ENCODE results near the gene METRNL. TPM values are rescaled to one million over a fixed set of nuclear protein-coding genes. Genes with fewer than 3 reads are reported as not detected.

Gene METRNL
- total RNA-seq, 1 donor, result 140 TPM

DNA sequence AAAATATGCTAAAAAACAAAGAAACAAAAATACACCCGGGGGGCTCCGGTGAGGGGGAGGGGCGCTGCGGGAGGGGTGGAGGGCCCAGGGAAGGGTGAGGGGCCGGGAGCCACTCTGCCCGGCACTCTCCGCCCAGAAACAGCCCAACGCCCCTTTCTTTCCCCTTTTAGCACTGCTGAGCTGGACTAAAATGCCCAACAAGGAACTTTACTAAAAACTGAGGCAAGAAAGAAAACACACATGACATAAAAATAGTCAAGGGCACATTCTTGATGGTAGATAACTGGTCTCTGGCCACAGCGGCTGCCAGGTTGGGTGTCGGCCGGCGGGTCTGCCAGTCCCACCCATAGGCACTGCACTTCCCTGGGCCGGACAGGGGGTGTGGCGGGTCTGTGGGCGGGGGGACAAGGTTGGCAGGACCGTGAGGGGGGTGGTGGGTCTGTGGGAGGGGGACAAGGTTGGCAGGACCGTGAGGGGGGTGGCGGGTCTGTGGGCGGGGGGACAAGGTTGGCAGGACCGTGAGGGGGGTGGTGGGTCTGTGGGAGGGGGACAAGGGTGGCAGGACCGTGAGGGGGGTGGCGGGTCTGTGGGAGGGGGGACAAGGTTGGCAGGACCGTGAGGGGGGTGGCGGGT, 20.9 kb downstream of the METRNL start:
- Histone ChIP-seq H3K4me3 (ENCODE audit: insufficient read depth, low read length) (peak overlapping the region; percentile 58), H3K79me2 (ENCODE audit: insufficient read depth, low read length) (peaks cover 32% of the 10 kb centered on the region), H3K4me1 (ENCODE audit: insufficient read depth, low read length) (peaks cover 25% of the 10 kb centered on the region), H3K36me3 (ENCODE audit: insufficient read depth, low read length) (peaks cover 20% of the 10 kb centered on the region), H3K27ac (ENCODE audit: low read depth, low read length) (peak overlapping the region; percentile 60), H3K27me3 (ENCODE audit: insufficient read depth, low read length) (no peaks in the 10 kb centered on the region), H2AFZ (ENCODE audit: low read length) (no peak overlapping the region), H4K20me1 (ENCODE audit: insufficient read depth, low read length) (peaks cover 18% of the 10 kb centered on the region), H3K4me2 (ENCODE audit: insufficient read depth, low read length) (peak overlapping the region; percentile 72), H3K9me3 (ENCODE audit: low read depth, low read length) (no peaks in the 10 kb centered on the region)
- DNase-seq (ENCODE audit: insufficient read length, low spot score, missing footprints), result peak; percentile 94
- TF ChIP-seq, protein P1, sequence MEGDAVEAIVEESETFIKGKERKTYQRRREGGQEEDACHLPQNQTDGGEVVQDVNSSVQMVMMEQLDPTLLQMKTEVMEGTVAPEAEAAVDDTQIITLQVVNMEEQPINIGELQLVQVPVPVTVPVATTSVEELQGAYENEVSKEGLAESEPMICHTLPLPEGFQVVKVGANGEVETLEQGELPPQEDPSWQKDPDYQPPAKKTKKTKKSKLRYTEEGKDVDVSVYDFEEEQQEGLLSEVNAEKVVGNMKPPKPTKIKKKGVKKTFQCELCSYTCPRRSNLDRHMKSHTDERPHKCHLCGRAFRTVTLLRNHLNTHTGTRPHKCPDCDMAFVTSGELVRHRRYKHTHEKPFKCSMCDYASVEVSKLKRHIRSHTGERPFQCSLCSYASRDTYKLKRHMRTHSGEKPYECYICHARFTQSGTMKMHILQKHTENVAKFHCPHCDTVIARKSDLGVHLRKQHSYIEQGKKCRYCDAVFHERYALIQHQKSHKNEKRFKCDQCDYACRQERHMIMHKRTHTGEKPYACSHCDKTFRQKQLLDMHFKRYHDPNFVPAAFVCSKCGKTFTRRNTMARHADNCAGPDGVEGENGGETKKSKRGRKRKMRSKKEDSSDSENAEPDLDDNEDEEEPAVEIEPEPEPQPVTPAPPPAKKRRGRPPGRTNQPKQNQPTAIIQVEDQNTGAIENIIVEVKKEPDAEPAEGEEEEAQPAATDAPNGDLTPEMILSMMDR (IDR thresholded peaks at IDR 0.05; ENCODE audit: extremely low read depth, low read depth, low read length), result no peak

DNA sequence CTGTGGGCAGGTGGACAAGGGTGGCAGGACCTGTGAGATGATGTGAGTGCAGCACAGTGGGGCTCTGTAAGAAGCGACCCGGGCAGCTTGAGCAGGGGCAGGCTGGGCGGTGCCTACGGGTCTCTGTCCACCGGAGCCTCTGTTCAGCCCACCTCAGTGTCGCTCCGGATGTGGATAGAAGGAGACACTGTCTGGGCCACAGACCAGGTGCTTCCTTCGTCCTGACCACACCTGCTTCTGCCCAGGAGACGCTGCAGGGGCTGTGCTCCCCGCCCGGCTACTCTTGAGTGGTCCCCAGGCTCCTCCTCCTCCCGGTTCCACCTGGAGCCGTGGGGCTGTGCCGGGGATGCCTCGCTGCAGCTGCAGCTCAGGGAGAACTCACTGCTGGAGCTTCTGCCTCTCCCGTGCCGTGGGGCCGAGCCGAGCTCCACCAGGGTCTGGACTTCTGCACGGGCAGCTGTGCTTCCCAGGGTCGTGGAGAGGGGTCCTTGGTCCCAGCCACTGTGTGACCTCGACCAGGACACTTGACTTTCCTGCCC, 21.5 kb downstream of the METRNL start:
- TF ChIP-seq, protein P1 (IDR thresholded peaks at IDR 0.05; ENCODE audit: extremely low read depth, low read depth, low read length), result no peak
- Histone ChIP-seq H3K4me2 (ENCODE audit: insufficient read depth, low read length) (no peak overlapping the region), H4K20me1 (ENCODE audit: insufficient read depth, low read length) (peaks cover 13% of the 10 kb centered on the region), H3K4me3 (ENCODE audit: insufficient read depth, low read length) (no peak overlapping the region), H2AFZ (ENCODE audit: low read length) (no peak overlapping the region), H3K36me3 (ENCODE audit: insufficient read depth, low read length) (peaks cover 14% of the 10 kb centered on the region), H3K9me3 (ENCODE audit: low read depth, low read length) (no peaks in the 10 kb centered on the region), H3K27ac (ENCODE audit: low read depth, low read length) (peak overlapping the region; percentile 41), H3K4me1 (ENCODE audit: insufficient read depth, low read length) (peaks cover 25% of the 10 kb centered on the region), H3K79me2 (ENCODE audit: insufficient read depth, low read length) (peaks cover 26% of the 10 kb centered on the region), H3K27me3 (ENCODE audit: insufficient read depth, low read length) (no peaks in the 10 kb centered on the region)
- DNase-seq (ENCODE audit: insufficient read length, low spot score, missing footprints), result peak; percentile 93

DNA sequence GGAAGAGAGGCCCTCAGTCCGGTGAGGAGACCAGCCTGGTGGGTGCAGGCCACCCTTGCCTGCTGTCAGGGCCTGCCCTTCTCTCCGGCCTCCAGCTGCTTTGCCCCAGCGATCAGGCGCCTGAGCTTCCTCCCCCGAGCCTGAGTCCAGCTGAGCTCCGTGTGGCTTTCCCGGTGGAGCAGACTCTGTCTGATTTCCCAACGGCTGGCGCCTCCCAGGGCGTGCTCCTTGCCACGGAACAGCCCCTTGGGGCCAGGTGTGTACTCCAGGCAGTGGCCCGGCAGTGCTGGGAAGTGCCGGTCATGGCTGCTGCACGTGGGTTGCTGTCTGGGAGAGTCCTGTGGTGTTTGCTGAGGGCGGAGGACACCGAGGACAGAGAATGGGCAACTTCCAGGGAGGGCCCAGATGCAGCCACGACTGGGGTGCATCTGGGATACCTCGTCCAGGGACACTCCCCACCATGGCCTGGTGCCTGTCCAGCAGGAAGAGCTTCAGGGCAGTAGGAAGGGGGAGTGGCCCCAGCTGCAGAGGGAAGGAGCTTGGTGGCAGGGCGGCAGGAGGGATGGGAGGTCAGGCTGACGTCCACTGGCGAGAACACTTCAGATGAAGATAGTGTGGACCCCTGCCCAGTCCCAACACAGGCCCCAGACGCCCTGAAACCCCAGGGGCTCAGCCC, 22.5 kb downstream of the METRNL start:
- TF ChIP-seq, protein P1 (IDR thresholded peaks at IDR 0.05; ENCODE audit: extremely low read depth, low read depth, low read length), result no peak
- peak; percentile 94 for DNase-seq (ENCODE audit: insufficient read length, low spot score, missing footprints)
- Histone ChIP-seq H2AFZ (ENCODE audit: low read length) (no peak overlapping the region), H3K4me3 (ENCODE audit: insufficient read depth, low read length) (no peak overlapping the region), H3K36me3 (ENCODE audit: insufficient read depth, low read length) (peaks cover 4% of the 10 kb centered on the region), H3K27ac (ENCODE audit: low read depth, low read length) (peak overlapping the region; percentile 41), H3K79me2 (ENCODE audit: insufficient read depth, low read length) (peaks cover 16% of the 10 kb centered on the region), H4K20me1 (ENCODE audit: insufficient read depth, low read length) (peaks cover 2% of the 10 kb centered on the region), H3K4me1 (ENCODE audit: insufficient read depth, low read length) (peaks cover 25% of the 10 kb centered on the region), H3K4me2 (ENCODE audit: insufficient read depth, low read length) (no peak overlapping the region), H3K27me3 (ENCODE audit: insufficient read depth, low read length) (no peaks in the 10 kb centered on the region), H3K9me3 (ENCODE audit: low read depth, low read length) (no peaks in the 10 kb centered on the region)

Data from osteoblast (primary cell).